SU-DHL-6 (cell line): ENCODE results near the gene PMEPA1.

Experiments
- CTCF ChIP-seq: fragments of 200-600 bp; sonication (generic); IDR thresholded peaks from one replicate; pipeline ENCODE4 v1.5.1; 2017; ENCODE audit warnings: antibody characterized with exemption, mild to moderate bottlenecking, low read length, moderate library complexity; ENCODE audit not compliant: insufficient read depth, poor library complexity, severe bottlenecking
- EZH2phosphoT487 ChIP-seq: fragments of 200-600 bp; sonication (generic), shearing (Covaris generic); conservative IDR thresholded peaks from 2 replicates; pipeline ENCODE4 v1.6.1; 2018; ENCODE audit warnings: mild to moderate bottlenecking, antibody characterized with exemption, low read length, moderate library complexity, mixed read lengths

GRCh38 chr20:57671072-57671391, 38.8 kb downstream of the PMEPA1 start:
- TF ChIP-seq CTCF (no peak), EZH2phosphoT487 (no peak)
